GM12801 (cell line): Measurements from ENCODE around the gene NID2.

ENCODE experiments used
- TF ChIP-seq, protein P1 (sequence below): IDR thresholded peaks from one replicate; pipeline ENCODE4 v1.5.1; 2011; ENCODE audit warnings: control low read depth; ENCODE audit not compliant: insufficient read length; ENCODE audit errors: extremely low read depth

NID2 gene

DNA sequence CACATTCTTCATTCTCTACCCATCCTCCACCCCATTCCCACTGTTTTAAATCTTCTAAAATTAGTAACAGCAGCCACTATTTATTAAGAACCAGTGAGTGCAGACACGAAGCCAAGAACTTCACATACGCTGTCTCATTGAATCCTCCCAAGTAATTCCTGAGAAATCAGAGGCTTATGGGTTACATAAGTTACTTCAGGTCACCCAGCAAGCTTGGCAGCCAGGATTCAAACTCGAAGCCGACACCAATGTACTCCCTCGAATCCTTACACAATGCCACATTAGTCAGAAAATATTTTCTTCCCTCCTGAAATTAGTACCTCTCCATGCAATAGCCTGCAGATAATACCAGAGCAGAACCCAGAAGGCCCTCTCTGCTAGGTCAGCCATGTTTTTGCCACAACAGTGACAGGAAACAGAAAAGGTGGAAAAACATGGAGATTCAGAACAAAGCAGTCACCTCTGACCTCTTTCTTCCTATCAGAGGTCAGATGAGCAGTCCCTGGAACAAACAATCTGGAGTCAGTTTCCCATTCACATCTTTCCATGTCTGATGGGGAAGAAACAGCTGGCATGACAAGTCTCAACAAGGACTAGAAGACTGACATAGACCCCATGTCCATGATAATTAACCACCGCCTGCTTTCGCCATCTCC lies 16.4 kb downstream of the NID2 start:
- TF ChIP-seq, protein P1, sequence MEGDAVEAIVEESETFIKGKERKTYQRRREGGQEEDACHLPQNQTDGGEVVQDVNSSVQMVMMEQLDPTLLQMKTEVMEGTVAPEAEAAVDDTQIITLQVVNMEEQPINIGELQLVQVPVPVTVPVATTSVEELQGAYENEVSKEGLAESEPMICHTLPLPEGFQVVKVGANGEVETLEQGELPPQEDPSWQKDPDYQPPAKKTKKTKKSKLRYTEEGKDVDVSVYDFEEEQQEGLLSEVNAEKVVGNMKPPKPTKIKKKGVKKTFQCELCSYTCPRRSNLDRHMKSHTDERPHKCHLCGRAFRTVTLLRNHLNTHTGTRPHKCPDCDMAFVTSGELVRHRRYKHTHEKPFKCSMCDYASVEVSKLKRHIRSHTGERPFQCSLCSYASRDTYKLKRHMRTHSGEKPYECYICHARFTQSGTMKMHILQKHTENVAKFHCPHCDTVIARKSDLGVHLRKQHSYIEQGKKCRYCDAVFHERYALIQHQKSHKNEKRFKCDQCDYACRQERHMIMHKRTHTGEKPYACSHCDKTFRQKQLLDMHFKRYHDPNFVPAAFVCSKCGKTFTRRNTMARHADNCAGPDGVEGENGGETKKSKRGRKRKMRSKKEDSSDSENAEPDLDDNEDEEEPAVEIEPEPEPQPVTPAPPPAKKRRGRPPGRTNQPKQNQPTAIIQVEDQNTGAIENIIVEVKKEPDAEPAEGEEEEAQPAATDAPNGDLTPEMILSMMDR: no peak

DNA sequence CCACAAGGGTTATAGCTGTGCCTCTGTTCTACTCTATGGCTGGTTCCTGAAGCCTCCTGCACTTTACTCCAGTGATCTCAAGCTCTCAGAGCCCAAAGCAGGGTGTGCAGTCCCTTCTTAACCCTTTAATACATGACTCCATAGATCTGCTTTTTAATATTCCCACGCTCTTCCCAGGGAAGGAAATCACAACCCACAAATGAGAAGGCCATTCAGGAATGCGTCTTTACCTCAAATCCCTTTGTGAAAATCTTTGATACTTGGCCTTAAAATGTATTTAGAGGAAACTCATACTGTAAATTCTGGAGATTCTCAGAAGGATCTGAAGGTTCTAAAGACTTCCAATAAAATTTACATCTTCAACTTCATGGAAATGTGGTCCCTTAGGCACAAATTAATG lies 17.0 kb downstream of the NID2 start:
- TF ChIP-seq, protein P1: no peak

DNA sequence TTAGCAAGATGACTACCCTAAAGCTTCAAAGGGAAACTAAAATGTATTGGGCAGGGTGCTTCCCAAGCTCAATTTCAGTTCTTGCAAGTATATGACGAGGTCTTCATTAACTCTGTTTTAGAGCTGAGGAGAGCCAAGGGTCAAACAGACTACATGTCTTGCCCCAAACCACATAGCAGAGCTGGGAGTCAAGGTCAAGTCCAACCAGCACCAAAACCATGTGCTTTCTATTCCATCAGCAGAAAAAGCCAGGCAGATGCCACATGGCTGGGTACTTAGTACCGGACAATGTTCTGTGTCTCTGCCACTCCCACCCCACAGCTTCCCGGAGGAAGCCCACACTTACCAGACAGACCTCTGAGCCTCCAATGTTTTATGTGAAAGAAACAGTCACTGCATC lies 17.6 kb downstream of the NID2 start:
- TF ChIP-seq, protein P1: no peak

DNA sequence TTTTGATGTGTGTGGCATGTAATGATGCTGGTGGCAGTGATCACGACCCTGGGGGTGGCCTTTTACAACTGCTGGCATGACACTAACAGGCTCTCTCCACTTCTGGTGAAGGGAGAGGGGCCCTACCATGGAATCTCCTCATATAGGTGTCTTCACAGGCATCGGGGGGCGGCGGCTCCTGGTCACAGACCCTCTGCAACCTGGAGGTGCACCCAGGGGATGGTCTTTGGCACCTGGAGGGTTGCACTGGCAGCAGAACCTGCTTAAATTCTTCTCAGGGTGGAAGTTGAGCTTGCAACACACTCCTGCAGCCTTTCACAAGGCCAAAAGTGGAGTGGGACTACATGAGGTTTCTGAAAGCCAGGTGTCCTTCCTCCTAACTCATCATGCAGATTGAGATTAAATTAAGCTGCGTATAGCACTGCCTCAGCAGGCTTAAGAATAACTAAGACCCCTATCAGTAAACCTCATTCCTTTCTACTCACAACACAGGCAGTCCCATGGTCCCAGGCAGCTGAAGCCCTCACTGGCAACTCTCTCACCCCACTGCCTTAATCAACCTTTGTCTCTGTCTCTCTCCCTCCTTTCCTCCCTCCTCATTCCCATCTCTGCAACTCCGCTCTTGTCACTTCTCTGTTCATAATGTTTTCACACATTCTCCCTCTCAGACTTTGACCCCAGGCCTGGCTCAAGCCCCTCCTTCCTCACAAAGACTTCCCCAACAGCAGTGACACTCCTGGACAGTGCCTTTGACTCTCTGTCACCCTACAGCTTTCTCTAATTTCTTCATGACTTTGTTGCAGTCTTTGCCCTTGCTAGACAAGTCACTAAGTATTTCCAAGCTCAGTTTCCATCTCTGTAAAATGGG lies 18.9 kb downstream of the NID2 start:
- TF ChIP-seq, protein P1: no peak

DNA sequence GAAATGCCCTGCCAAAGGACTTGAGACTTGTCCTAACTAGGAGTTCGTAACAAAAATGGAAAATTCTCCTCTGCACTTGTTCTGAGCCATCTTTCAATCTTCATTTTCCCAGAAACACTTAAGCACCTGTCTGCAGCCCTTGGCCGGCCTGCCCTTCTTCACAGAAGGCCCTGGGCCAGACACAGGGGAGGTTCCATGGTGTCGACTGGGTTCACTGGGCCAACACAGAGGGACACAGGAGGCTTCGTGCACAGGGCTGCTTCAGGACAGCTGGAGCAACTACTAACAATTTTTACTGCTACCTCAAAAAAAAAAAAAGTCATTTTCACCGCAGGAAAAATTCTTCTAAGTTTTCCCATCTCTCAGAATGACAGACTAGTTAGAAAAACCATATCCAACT lies 19.6 kb downstream of the NID2 start:
- TF ChIP-seq, protein P1: no peak

DNA sequence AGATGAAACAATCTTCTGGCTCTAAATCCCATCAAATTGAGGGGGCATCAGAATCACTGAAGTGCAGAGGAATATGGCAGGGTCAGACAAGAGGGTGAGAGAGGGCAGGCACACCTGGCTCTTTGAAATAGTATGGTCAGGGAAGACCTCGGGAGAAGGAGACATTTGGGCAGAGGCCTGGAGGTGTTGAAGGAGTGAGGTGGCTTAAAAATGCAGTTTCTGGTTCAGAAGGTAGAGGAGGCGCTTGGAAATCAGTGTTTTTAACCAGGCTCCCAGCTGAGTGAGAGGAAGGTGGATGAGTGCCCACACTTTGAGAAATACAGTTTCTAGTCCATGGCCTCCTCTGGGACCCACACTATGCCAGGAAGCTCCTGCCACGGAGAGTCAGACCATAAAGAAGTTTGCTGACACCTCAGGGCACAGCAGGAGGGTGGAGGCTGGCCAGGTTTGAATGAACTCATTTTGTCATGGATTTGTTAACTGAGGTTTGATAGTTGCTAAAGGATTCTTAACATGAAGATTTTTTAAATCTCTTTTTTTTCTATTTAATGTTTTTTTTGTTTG lies 20.1 kb downstream of the NID2 start:
- TF ChIP-seq, protein P1: no peak

DNA sequence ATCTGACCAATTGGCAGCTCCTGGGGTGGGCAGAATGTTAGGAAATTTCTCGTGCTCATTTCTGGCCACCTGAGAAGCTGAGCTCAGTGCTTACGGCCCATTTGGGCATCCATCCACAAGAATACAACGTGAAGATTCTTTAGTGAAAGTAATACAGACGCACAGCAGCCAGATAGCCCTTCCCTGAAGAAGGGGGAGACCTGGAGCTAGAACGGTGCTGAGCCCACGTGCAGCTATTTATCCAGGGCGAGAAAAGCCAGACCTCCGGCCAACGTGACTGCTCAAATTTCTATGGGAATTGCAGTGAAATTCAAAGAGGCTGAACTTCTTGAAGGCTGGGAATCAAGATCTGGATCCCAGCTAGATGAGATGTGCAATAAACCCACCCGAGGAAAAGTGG lies 20.7 kb downstream of the NID2 start:
- TF ChIP-seq, protein P1: no peak
